WTC11 (cell line): ENCODE data around the gene MYOG.

Experiments
- CREB1 ChIP-seq: sonication (generic); formaldehyde crosslinking; IDR thresholded peaks from 2 replicates; pipeline ENCODE4 v1.8.0; 2023; ENCODE audit warnings: mild to moderate bottlenecking, missing genetic modification reagents
- ETV6 ChIP-seq: sonication (generic); formaldehyde crosslinking; IDR thresholded peaks from 2 replicates; pipeline ENCODE4 v1.8.1; 2022; ENCODE audit warnings: mild to moderate bottlenecking, missing genetic modification reagents
- MXD4 ChIP-seq: fragments of 250-450 bp; sonication (Bioruptor Pico); IDR thresholded peaks from 2 replicates; pipeline ENCODE4 v1.8.0; 2021; ENCODE audit warnings: mild to moderate bottlenecking, moderate library complexity, borderline replicate concordance
- SP1 ChIP-seq: sonication (generic); formaldehyde crosslinking; conservative IDR thresholded peaks from 2 replicates; pipeline ENCODE4 v1.8.1; 2022; ENCODE audit warnings: missing genetic modification reagents
- TP53 ChIP-seq: sonication (generic); formaldehyde crosslinking; IDR thresholded peaks from 2 replicates; pipeline ENCODE4 v1.8.1; 2023; ENCODE audit warnings: mild to moderate bottlenecking, missing genetic modification reagents
- ZNF138 ChIP-seq: sonication (generic); formaldehyde crosslinking; conservative IDR thresholded peaks from 2 replicates; pipeline ENCODE4 v1.8.1; 2022; ENCODE audit warnings: mild to moderate bottlenecking, moderate library complexity, missing genetic modification reagents
- ZNF219 ChIP-seq: sonication (generic); formaldehyde crosslinking; IDR thresholded peaks from 2 replicates; pipeline ENCODE4 v1.8.0; 2023; ENCODE audit warnings: missing genetic modification reagents, mild to moderate bottlenecking, borderline replicate concordance
- TF ChIP-seq, protein P1 (sequence below): fragments of 200-600 bp; IDR thresholded peaks from 2 replicates; pipeline ENCODE4 v1.8.0; 2022; ENCODE audit warnings: antibody characterized with exemption
- TF ChIP-seq, protein P2 (sequence below): sonication (generic); formaldehyde crosslinking; conservative IDR thresholded peaks from 2 replicates; pipeline ENCODE4 v1.8.1; 2023; ENCODE audit warnings: mild to moderate bottlenecking, low read depth, missing genetic modification reagents, moderate library complexity
- TF ChIP-seq, protein P3 (sequence below): sonication (generic); formaldehyde crosslinking; IDR thresholded peaks from 2 replicates; pipeline ENCODE4 v1.8.1; 2022; ENCODE audit warnings: missing genetic modification reagents, borderline replicate concordance
- TF ChIP-seq, protein P4 (sequence below): sonication (generic); formaldehyde crosslinking; IDR thresholded peaks from 2 replicates; pipeline ENCODE4 v1.8.0; 2022; ENCODE audit warnings: mild to moderate bottlenecking, missing genetic modification reagents
- TF ChIP-seq, protein P5 (sequence below): sonication (generic); formaldehyde crosslinking; conservative IDR thresholded peaks from 2 replicates; pipeline ENCODE4 v1.8.1; 2022; ENCODE audit warnings: mild to moderate bottlenecking, missing genetic modification reagents
- TF ChIP-seq, protein P6 (sequence below): sonication (generic); formaldehyde crosslinking; IDR thresholded peaks from 2 replicates; pipeline ENCODE4 v1.8.0; 2023; ENCODE audit warnings: missing genetic modification reagents, mild to moderate bottlenecking, borderline replicate concordance
- TF ChIP-seq, protein P7 (sequence below): sonication (generic); formaldehyde crosslinking; IDR thresholded peaks from 2 replicates; pipeline ENCODE4 v1.8.1; 2023; ENCODE audit warnings: mild to moderate bottlenecking, missing genetic modification reagents, moderate library complexity

DNA sequence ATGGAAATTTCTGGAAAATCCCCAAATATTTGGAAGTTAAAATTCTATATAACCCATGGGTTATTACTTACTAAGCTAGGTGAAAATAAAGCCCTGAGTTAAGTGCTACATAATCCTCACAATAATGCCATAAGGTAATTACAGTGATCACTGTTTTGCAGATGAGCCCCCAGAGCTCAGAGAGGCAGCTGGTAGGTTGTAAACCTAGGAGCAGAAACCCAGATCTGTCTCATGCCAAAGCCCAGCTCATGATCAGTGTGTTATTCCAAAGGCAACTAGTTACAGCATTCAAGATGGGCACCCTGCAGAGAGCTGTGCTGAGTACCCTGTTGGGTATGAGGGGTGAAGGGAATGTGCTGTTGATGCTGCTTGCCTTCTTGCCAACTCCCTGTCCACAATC is 10.8 kb upstream of the MYOG start:
- TF ChIP-seq, protein P1, sequence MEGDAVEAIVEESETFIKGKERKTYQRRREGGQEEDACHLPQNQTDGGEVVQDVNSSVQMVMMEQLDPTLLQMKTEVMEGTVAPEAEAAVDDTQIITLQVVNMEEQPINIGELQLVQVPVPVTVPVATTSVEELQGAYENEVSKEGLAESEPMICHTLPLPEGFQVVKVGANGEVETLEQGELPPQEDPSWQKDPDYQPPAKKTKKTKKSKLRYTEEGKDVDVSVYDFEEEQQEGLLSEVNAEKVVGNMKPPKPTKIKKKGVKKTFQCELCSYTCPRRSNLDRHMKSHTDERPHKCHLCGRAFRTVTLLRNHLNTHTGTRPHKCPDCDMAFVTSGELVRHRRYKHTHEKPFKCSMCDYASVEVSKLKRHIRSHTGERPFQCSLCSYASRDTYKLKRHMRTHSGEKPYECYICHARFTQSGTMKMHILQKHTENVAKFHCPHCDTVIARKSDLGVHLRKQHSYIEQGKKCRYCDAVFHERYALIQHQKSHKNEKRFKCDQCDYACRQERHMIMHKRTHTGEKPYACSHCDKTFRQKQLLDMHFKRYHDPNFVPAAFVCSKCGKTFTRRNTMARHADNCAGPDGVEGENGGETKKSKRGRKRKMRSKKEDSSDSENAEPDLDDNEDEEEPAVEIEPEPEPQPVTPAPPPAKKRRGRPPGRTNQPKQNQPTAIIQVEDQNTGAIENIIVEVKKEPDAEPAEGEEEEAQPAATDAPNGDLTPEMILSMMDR: no peak
- TF ChIP-seq SP1 (CRISPR knock-in tag) (no peak), ZNF219 (CRISPR knock-in tag) (no peak), CREB1 (CRISPR knock-in tag) (no peak), TP53 (CRISPR knock-in tag) (no peak), ETV6 (no peak), MXD4 (no peak), ZNF138 (CRISPR knock-in tag) (no peak)
- TF ChIP-seq, protein P2, sequence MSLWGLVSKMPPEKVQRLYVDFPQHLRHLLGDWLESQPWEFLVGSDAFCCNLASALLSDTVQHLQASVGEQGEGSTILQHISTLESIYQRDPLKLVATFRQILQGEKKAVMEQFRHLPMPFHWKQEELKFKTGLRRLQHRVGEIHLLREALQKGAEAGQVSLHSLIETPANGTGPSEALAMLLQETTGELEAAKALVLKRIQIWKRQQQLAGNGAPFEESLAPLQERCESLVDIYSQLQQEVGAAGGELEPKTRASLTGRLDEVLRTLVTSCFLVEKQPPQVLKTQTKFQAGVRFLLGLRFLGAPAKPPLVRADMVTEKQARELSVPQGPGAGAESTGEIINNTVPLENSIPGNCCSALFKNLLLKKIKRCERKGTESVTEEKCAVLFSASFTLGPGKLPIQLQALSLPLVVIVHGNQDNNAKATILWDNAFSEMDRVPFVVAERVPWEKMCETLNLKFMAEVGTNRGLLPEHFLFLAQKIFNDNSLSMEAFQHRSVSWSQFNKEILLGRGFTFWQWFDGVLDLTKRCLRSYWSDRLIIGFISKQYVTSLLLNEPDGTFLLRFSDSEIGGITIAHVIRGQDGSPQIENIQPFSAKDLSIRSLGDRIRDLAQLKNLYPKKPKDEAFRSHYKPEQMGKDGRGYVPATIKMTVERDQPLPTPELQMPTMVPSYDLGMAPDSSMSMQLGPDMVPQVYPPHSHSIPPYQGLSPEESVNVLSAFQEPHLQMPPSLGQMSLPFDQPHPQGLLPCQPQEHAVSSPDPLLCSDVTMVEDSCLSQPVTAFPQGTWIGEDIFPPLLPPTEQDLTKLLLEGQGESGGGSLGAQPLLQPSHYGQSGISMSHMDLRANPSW (CRISPR knock-in tag): no peak
- TF ChIP-seq, protein P3, sequence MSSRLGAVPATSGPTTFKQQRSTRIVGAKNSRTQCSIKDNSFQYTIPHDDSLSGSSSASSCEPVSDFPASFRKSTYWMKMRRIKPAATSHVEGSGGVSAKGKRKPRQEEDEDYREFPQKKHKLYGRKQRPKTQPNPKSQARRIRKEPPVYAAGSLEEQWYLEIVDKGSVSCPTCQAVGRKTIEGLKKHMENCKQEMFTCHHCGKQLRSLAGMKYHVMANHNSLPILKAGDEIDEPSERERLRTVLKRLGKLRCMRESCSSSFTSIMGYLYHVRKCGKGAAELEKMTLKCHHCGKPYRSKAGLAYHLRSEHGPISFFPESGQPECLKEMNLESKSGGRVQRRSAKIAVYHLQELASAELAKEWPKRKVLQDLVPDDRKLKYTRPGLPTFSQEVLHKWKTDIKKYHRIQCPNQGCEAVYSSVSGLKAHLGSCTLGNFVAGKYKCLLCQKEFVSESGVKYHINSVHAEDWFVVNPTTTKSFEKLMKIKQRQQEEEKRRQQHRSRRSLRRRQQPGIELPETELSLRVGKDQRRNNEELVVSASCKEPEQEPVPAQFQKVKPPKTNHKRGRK: no peak
- TF ChIP-seq, protein P4, sequence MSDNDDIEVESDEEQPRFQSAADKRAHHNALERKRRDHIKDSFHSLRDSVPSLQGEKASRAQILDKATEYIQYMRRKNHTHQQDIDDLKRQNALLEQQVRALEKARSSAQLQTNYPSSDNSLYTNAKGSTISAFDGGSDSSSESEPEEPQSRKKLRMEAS (CRISPR knock-in tag): no peak
- TF ChIP-seq, protein P5, sequence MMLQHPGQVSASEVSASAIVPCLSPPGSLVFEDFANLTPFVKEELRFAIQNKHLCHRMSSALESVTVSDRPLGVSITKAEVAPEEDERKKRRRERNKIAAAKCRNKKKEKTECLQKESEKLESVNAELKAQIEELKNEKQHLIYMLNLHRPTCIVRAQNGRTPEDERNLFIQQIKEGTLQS (CRISPR knock-in tag): no peak
- TF ChIP-seq, protein P6, sequence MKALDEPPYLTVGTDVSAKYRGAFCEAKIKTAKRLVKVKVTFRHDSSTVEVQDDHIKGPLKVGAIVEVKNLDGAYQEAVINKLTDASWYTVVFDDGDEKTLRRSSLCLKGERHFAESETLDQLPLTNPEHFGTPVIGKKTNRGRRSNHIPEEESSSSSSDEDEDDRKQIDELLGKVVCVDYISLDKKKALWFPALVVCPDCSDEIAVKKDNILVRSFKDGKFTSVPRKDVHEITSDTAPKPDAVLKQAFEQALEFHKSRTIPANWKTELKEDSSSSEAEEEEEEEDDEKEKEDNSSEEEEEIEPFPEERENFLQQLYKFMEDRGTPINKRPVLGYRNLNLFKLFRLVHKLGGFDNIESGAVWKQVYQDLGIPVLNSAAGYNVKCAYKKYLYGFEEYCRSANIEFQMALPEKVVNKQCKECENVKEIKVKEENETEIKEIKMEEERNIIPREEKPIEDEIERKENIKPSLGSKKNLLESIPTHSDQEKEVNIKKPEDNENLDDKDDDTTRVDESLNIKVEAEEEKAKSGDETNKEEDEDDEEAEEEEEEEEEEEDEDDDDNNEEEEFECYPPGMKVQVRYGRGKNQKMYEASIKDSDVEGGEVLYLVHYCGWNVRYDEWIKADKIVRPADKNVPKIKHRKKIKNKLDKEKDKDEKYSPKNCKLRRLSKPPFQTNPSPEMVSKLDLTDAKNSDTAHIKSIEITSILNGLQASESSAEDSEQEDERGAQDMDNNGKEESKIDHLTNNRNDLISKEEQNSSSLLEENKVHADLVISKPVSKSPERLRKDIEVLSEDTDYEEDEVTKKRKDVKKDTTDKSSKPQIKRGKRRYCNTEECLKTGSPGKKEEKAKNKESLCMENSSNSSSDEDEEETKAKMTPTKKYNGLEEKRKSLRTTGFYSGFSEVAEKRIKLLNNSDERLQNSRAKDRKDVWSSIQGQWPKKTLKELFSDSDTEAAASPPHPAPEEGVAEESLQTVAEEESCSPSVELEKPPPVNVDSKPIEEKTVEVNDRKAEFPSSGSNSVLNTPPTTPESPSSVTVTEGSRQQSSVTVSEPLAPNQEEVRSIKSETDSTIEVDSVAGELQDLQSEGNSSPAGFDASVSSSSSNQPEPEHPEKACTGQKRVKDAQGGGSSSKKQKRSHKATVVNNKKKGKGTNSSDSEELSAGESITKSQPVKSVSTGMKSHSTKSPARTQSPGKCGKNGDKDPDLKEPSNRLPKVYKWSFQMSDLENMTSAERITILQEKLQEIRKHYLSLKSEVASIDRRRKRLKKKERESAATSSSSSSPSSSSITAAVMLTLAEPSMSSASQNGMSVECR (CRISPR knock-in tag): no peak
- TF ChIP-seq, protein P7, sequence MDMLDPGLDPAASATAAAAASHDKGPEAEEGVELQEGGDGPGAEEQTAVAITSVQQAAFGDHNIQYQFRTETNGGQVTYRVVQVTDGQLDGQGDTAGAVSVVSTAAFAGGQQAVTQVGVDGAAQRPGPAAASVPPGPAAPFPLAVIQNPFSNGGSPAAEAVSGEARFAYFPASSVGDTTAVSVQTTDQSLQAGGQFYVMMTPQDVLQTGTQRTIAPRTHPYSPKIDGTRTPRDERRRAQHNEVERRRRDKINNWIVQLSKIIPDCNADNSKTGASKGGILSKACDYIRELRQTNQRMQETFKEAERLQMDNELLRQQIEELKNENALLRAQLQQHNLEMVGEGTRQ (CRISPR knock-in tag): no peak
